ENCODE results near the gene EPHB2. TPM values are rescaled to one million over a fixed set of nuclear protein-coding genes. Genes with fewer than 3 reads are reported as not detected.
A peak's percentile ranks its signal among the peaks of the same experiment; 100 is the strongest.

EPHB2 gene
- total RNA-seq, 1 experiment from 2014 or later, result 0.79 TPM

DNA sequence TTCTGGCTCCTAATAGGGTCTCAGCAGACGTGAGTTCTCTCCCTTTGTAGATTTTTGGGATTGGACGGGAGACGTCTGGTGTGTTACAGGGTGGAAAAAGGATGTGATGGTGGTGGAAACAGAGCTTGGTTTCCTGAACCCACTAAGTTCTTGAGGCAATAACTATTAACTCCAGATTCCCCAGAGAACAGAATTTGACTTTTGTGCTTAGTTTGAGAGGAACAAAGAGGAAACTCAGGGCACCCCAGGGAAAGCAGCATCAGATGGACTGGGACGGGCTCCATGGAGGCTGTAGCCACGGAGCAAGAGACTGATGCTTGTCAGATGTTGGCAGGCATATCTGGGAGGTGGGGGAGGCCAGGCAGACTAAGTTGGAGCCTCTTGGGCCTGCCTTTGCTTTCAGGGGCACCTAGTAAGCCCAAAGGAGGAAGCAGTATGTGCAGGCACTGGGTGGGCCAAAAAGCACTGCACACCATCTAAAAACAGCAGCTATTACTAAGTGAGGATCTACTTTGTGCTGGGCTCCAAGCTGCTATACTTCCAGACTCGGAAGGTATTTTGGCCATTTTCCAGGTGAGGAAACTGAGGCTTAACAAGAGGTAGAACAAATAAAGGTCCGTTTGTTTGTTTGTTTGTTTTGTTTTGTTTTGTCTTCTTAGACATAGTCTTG is 66.9 kb downstream of the EPHB2 start:
- ChIA-PET CTCF (no interaction called here), POLR2A (no interaction called here)
- intact Hi-C loops (cut with micrococcal nuclease), result no loop called here
- H3K36me3 Mint-ChIP-seq (ENCODE audit: insufficient read depth, unreplicated experiment), result no peaks in the 10 kb centered on the region
- H3K4me1 Mint-ChIP-seq (ENCODE audit: insufficient read depth, unreplicated experiment), result no peaks in the 10 kb centered on the region
- H3K27me3 Mint-ChIP-seq (ENCODE audit: insufficient read depth, unreplicated experiment), result no peaks in the 10 kb centered on the region
- no peak overlapping the region for H3K27ac Mint-ChIP-seq (ENCODE audit: low read depth, unreplicated experiment)
- H3K4me3 Mint-ChIP-seq (ENCODE audit: unreplicated experiment), result no peak overlapping the region
- no peaks in the 10 kb centered on the region for H3K9me3 Mint-ChIP-seq (ENCODE audit: unreplicated experiment)
- no peak for DNase-seq (ENCODE audit: unreplicated experiment)
- TF ChIP-seq, protein P1, sequence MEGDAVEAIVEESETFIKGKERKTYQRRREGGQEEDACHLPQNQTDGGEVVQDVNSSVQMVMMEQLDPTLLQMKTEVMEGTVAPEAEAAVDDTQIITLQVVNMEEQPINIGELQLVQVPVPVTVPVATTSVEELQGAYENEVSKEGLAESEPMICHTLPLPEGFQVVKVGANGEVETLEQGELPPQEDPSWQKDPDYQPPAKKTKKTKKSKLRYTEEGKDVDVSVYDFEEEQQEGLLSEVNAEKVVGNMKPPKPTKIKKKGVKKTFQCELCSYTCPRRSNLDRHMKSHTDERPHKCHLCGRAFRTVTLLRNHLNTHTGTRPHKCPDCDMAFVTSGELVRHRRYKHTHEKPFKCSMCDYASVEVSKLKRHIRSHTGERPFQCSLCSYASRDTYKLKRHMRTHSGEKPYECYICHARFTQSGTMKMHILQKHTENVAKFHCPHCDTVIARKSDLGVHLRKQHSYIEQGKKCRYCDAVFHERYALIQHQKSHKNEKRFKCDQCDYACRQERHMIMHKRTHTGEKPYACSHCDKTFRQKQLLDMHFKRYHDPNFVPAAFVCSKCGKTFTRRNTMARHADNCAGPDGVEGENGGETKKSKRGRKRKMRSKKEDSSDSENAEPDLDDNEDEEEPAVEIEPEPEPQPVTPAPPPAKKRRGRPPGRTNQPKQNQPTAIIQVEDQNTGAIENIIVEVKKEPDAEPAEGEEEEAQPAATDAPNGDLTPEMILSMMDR (IDR thresholded peaks at IDR 0.05; ENCODE audit: unreplicated experiment), result no peak
- BruUV-seq (replicated peaks), result no TSS peak

DNA sequence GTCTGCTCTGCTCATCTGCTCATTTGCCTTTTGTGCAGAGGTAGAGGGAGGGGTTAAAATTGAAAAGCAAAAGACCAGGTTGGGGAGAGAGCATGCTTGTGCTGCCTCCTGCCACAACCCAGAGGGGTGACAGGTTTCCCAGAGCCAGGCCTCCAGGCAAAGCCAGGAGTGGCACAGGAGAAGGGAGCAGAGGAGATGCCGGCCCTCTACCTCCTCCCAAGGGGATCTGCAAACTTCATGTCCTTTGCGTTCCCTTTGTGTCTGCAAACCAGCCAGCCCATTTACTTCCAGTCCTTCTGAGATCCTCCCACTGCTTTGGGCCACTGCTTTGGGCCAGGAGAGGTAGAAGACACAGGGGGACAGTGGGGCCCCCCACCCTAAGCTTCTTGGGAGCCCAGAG is 67.8 kb downstream of the EPHB2 start:
- CTCF ChIA-PET, result no interaction called here
- intact Hi-C loops (cut with micrococcal nuclease), result no loop called here
- H3K27ac Mint-ChIP-seq (ENCODE audit: low read depth, unreplicated experiment), result no peak overlapping the region

DNA sequence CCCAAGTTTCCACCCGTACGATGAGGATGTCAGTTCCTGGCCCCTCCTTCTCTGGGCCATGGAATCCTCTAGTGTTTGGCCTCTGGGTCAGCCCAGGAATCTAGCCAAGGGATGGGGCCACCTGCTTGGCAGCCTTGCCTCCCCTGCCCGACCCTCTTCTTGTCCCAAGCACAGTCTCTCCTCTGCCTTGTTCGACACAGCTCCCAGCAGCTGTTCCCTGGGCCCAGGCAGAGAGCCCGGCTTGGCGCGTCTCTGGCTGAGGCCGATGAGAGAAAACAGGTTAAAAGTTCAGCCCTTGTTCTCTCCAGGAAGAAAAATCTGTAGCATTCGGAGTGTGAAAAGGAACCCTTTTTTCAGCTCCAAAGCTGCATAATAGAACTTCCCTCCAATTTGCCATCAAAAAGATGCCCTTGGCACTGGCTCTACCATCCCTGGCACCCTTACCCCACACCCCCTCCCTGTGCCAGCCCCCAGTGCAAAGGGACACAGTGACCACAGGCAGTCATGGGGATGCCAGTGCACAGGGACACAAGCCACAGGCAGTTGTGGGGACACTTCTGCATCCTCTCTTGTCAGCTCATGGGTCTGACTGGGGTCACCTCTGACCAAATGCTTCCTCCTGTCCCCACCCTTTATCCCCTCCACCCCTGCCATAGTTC is 68.4 kb downstream of the EPHB2 start:
- no peak overlapping the region for H3K27ac Mint-ChIP-seq (ENCODE audit: low read depth, unreplicated experiment)
- no peak overlapping the region for H3K4me3 Mint-ChIP-seq (ENCODE audit: unreplicated experiment)
- BruUV-seq (replicated peaks), result no TSS peak
- TF ChIP-seq, protein P1 (IDR thresholded peaks at IDR 0.05; ENCODE audit: unreplicated experiment), result no peak
- intact Hi-C loops (cut with micrococcal nuclease), result no loop called here
- no peaks in the 10 kb centered on the region for H3K27me3 Mint-ChIP-seq (ENCODE audit: insufficient read depth, unreplicated experiment)
- POLR2A ChIA-PET, result no interaction called here
- H3K9me3 Mint-ChIP-seq (ENCODE audit: unreplicated experiment), result no peaks in the 10 kb centered on the region
- no peaks in the 10 kb centered on the region for H3K36me3 Mint-ChIP-seq (ENCODE audit: insufficient read depth, unreplicated experiment)
- H3K4me1 Mint-ChIP-seq (ENCODE audit: insufficient read depth, unreplicated experiment), result no peaks in the 10 kb centered on the region
- CTCF ChIA-PET, result interaction anchor here (0.6 kb wide), 1 partner anchor 452 kb away, joined by 3 read pairs; no protein-coding TSS in a partner anchor
- DNase-seq (ENCODE audit: unreplicated experiment), result no peak

More for the DNA sequence above, 67.8 kb downstream of the EPHB2 start:
- BruUV-seq (replicated peaks), result no TSS peak
- TF ChIP-seq, protein P1 (IDR thresholded peaks at IDR 0.05; ENCODE audit: unreplicated experiment), result no peak
- no peaks in the 10 kb centered on the region for H3K36me3 Mint-ChIP-seq (ENCODE audit: insufficient read depth, unreplicated experiment)
- H3K4me1 Mint-ChIP-seq (ENCODE audit: insufficient read depth, unreplicated experiment), result no peaks in the 10 kb centered on the region
- no peak for DNase-seq (ENCODE audit: unreplicated experiment)
- H3K9me3 Mint-ChIP-seq (ENCODE audit: unreplicated experiment), result no peaks in the 10 kb centered on the region
- POLR2A ChIA-PET, result no interaction called here
- no peaks in the 10 kb centered on the region for H3K27me3 Mint-ChIP-seq (ENCODE audit: insufficient read depth, unreplicated experiment)
- no peak overlapping the region for H3K4me3 Mint-ChIP-seq (ENCODE audit: unreplicated experiment)

DNA sequence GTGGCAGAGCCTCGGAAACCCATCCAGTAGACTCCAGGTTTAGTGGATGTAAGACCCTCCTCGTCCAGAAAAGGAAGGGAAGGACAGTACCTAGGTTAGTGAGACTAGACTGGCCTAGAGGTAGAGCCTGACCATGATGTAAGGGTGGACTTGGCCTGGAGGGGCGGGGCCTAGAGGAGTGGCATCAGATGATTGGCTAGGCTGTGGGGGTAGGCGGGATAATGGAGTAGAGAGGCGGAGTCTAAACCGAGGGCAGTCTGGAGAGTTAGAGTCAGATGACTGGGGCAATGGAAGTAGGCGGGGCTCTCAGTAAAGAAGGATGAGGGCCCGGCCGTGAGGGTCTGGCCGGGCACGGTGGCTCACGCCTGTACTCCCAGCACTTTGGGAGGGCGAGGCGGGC is 70.1 kb downstream of the EPHB2 start:
- ChIA-PET POLR2A (no interaction called here), CTCF (no interaction called here)
- BruUV-seq (replicated peaks), result no TSS peak
- Mint-ChIP-seq H3K4me1 (ENCODE audit: insufficient read depth, unreplicated experiment) (no peaks in the 10 kb centered on the region), H3K36me3 (ENCODE audit: insufficient read depth, unreplicated experiment) (no peaks in the 10 kb centered on the region), H3K27me3 (ENCODE audit: insufficient read depth, unreplicated experiment) (no peaks in the 10 kb centered on the region), H3K27ac (ENCODE audit: low read depth, unreplicated experiment) (no peak overlapping the region), H3K4me3 (ENCODE audit: unreplicated experiment) (no peak overlapping the region), H3K9me3 (ENCODE audit: unreplicated experiment) (no peaks in the 10 kb centered on the region)
- intact Hi-C loops (cut with micrococcal nuclease), result no loop called here
- DNase-seq (ENCODE audit: unreplicated experiment), result peak; percentile 58
- TF ChIP-seq, protein P1 (IDR thresholded peaks at IDR 0.05; ENCODE audit: unreplicated experiment), result no peak

All from MCF 10A (cell line).